ENCODE results near the gene ENTPD6.

The ENTPD6 gene

GRCh38 chr20:25209911-25210310, 14.4 kb downstream of the ENTPD6 start:
- TF ChIP-seq ARNTL (CRISPR knock-in tag; IDR thresholded peaks at IDR 0.05; ENCODE audit: borderline replicate concordance, low read depth) (no peak), CSDC2 (CRISPR knock-in tag; IDR thresholded peaks at IDR 0.05) (no peak), GLIS3 (CRISPR knock-in tag; IDR thresholded peaks at IDR 0.05) (no peak), ESRRG (CRISPR knock-in tag; IDR thresholded peaks at IDR 0.05) (no peak), TOX (CRISPR knock-in tag; IDR thresholded peaks at IDR 0.05; ENCODE audit: borderline replicate concordance) (no peak), POU6F1 (CRISPR knock-in tag; IDR thresholded peaks at IDR 0.05; ENCODE audit: borderline replicate concordance, low read depth) (no peak), ZC3H10 (CRISPR knock-in tag; IDR thresholded peaks at IDR 0.05) (no peak), PPARA (CRISPR knock-in tag; IDR thresholded peaks at IDR 0.05; ENCODE audit: borderline replicate concordance) (no peak)
- TF ChIP-seq, protein P1, sequence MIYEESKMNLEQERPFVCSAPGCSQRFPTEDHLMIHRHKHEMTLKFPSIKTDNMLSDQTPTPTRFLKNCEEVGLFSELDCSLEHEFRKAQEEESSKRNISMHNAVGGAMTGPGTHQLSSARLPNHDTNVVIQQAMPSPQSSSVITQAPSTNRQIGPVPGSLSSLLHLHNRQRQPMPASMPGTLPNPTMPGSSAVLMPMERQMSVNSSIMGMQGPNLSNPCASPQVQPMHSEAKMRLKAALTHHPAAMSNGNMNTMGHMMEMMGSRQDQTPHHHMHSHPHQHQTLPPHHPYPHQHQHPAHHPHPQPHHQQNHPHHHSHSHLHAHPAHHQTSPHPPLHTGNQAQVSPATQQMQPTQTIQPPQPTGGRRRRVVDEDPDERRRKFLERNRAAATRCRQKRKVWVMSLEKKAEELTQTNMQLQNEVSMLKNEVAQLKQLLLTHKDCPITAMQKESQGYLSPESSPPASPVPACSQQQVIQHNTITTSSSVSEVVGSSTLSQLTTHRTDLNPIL (CRISPR knock-in tag; IDR thresholded peaks at IDR 0.05; ENCODE audit: low read depth): no peak
- TF ChIP-seq, protein P2, sequence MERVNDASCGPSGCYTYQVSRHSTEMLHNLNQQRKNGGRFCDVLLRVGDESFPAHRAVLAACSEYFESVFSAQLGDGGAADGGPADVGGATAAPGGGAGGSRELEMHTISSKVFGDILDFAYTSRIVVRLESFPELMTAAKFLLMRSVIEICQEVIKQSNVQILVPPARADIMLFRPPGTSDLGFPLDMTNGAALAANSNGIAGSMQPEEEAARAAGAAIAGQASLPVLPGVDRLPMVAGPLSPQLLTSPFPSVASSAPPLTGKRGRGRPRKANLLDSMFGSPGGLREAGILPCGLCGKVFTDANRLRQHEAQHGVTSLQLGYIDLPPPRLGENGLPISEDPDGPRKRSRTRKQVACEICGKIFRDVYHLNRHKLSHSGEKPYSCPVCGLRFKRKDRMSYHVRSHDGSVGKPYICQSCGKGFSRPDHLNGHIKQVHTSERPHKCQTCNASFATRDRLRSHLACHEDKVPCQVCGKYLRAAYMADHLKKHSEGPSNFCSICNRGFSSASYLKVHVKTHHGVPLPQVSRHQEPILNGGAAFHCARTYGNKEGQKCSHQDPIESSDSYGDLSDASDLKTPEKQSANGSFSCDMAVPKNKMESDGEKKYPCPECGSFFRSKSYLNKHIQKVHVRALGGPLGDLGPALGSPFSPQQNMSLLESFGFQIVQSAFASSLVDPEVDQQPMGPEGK (CRISPR knock-in tag; IDR thresholded peaks at IDR 0.05; ENCODE audit: borderline replicate concordance): no peak
- TF ChIP-seq, protein P3, sequence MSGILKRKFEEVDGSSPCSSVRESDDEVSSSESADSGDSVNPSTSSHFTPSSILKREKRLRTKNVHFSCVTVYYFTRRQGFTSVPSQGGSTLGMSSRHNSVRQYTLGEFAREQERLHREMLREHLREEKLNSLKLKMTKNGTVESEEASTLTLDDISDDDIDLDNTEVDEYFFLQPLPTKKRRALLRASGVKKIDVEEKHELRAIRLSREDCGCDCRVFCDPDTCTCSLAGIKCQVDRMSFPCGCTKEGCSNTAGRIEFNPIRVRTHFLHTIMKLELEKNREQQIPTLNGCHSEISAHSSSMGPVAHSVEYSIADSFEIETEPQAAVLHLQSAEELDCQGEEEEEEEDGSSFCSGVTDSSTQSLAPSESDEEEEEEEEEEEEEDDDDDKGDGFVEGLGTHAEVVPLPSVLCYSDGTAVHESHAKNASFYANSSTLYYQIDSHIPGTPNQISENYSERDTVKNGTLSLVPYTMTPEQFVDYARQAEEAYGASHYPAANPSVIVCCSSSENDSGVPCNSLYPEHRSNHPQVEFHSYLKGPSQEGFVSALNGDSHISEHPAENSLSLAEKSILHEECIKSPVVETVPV (CRISPR knock-in tag; IDR thresholded peaks at IDR 0.05): no peak
- ATAC-seq: no peak

GRCh38 chr20:25211273-25211672, 15.8 kb downstream of the ENTPD6 start:
- no peak for TF ChIP-seq ZNF70 (CRISPR knock-in tag; IDR thresholded peaks at IDR 0.05)
- no peak for TF ChIP-seq RARB (CRISPR knock-in tag; IDR thresholded peaks at IDR 0.05)
- ATAC-seq: no peak

GRCh38 chr20:25212242-25212641, 16.7 kb downstream of the ENTPD6 start:
- TF ChIP-seq TSHZ2 (CRISPR knock-in tag; IDR thresholded peaks at IDR 0.05): no peak
- no peak for TF ChIP-seq SNAI2 (CRISPR knock-in tag; IDR thresholded peaks at IDR 0.05)
- TF ChIP-seq RARB (CRISPR knock-in tag; IDR thresholded peaks at IDR 0.05): no peak
- TF ChIP-seq PPARA (CRISPR knock-in tag; IDR thresholded peaks at IDR 0.05; ENCODE audit: borderline replicate concordance): no peak
- no peak for TF ChIP-seq ESRRG (CRISPR knock-in tag; IDR thresholded peaks at IDR 0.05)
- TF ChIP-seq ISL1 (CRISPR knock-in tag; IDR thresholded peaks at IDR 0.05): no peak
- TF ChIP-seq, protein P2 (CRISPR knock-in tag; IDR thresholded peaks at IDR 0.05; ENCODE audit: borderline replicate concordance): no peak
- no peak for TF ChIP-seq BACH2 (CRISPR knock-in tag; IDR thresholded peaks at IDR 0.05; ENCODE audit: borderline replicate concordance)
- TF ChIP-seq ARNTL (CRISPR knock-in tag; IDR thresholded peaks at IDR 0.05; ENCODE audit: borderline replicate concordance, low read depth): no peak
- TF ChIP-seq ZFP30 (CRISPR knock-in tag; IDR thresholded peaks at IDR 0.05): no peak
- TF ChIP-seq ZNF70 (CRISPR knock-in tag; IDR thresholded peaks at IDR 0.05): no peak
- TF ChIP-seq CSDC2 (CRISPR knock-in tag; IDR thresholded peaks at IDR 0.05): no peak
- TF ChIP-seq TOX (CRISPR knock-in tag; IDR thresholded peaks at IDR 0.05; ENCODE audit: borderline replicate concordance): no peak
- no peak for TF ChIP-seq OSR1 (CRISPR knock-in tag; IDR thresholded peaks at IDR 0.05)
- no peak for TF ChIP-seq ZC3H10 (CRISPR knock-in tag; IDR thresholded peaks at IDR 0.05)
- TF ChIP-seq POU6F1 (CRISPR knock-in tag; IDR thresholded peaks at IDR 0.05; ENCODE audit: borderline replicate concordance, low read depth): no peak
- no peak for ATAC-seq
